Activated CD4-positive, alpha-beta memory T cell treated with anti-CD3 and anti-CD28 coated beads for 36 hours (primary cell): ENCODE data around the gene NCAM1. TPM values are rescaled to one million over a fixed set of nuclear protein-coding genes. Genes with fewer than 3 reads are reported as not detected.
"Not testable (repeated sequence)": the region's sequence is repeated elsewhere in the genome, so short reads cannot be mapped to it uniquely, and the experiment has no call there.

Experiments used
- CTCF ChIA-PET: fragments of 350-600 bp; sonication (Branson Sonifier 250); formaldehyde crosslinking; loops from one replicate; lab custom pipeline; 2021; ENCODE audit warnings: antibody characterized with exemption, inconsistent platforms; lab: Charles Lee
- POLR2A ChIA-PET: fragments of 350-600 bp; sonication (Branson Sonifier 250); formaldehyde crosslinking; loops from one replicate; lab custom pipeline; 2021; ENCODE audit warnings: antibody characterized with exemption; lab: Charles Lee
- DNase-seq: peaks from one replicate; pipeline ENCODE4 v3.0.0-alpha.2; 2020
- H3K27ac Mint-ChIP-seq: one replicate; pipeline ENCODE4 v1.8.0; 2021; ENCODE audit warnings: mixed read lengths
- H3K27me3 Mint-ChIP-seq: one replicate; pipeline ENCODE4 v1.8.0; 2021; ENCODE audit warnings: mixed read lengths
- H3K36me3 Mint-ChIP-seq: one replicate; pipeline ENCODE4 v1.8.0; 2021; ENCODE audit warnings: mixed read lengths
- H3K4me1 Mint-ChIP-seq: one replicate; pipeline ENCODE4 v1.8.0; 2021; ENCODE audit warnings: low read depth, mixed read lengths
- H3K4me3 Mint-ChIP-seq: one replicate; pipeline ENCODE4 v1.8.0; 2021; ENCODE audit warnings: mild to moderate bottlenecking, mixed read lengths
- H3K9me3 Mint-ChIP-seq: one replicate; pipeline ENCODE4 v1.8.0; 2021; ENCODE audit warnings: mixed read lengths
- intact Hi-C: fragments of 100-400 bp; cut with micrococcal nuclease; formaldehyde crosslinking; loops from one replicate; pipeline ENCODE4 v1.15.1; 2023
- total RNA-seq, 2 experiments: library from RNA; stranded (reverse); gene quantifications; one replicate each; pipeline ENCODE4 v1.2.3, GENCODE V29; 2021

The NCAM1 gene
- total RNA-seq, 2 experiments from 2014 or later, result not detected

- ChIA-PET POLR2A (no interaction called here), CTCF (interaction anchor here (1.3 to 3.9 kb wide), 5 partner anchors 18 to 1069 kb away, joined by 3 to 110 read pairs (median 10); no protein-coding TSS in a partner anchor)
- H3K9me3 Mint-ChIP-seq, result no peaks in the 10 kb centered on the region
- no peak overlapping the region for H3K27ac Mint-ChIP-seq
- no peaks in the 10 kb centered on the region for H3K36me3 Mint-ChIP-seq
- intact Hi-C loops, result loop anchor here (2.0 to 10.0 kb wide), 3 partner anchors 490 to 1064 kb away; partner anchors contain the start of gene PTS
- peaks cover 3% of the 10 kb centered on the region for H3K27me3 Mint-ChIP-seq
- no peak overlapping the region for H3K4me3 Mint-ChIP-seq
- no peaks in the 10 kb centered on the region for H3K4me1 Mint-ChIP-seq
- no peak for DNase-seq
Observed at GRCh38 chr11:113288286-113288863, 327.2 kb downstream of the NCAM1 start.

- Mint-ChIP-seq H3K4me3 (no peak overlapping the region), H3K27me3 (peaks cover 11% of the 10 kb centered on the region), H3K27ac (no peak overlapping the region), H3K36me3 (no peaks in the 10 kb centered on the region), H3K4me1 (no peaks in the 10 kb centered on the region), H3K9me3 (no peaks in the 10 kb centered on the region)
- peak; percentile 79 for DNase-seq
- CTCF ChIA-PET, result interaction anchor here (0.6 to 3.9 kb wide), 33 partner anchors 8 to 1070 kb away, joined by 3 to 110 read pairs (median 4); partner anchors contain the start of gene TTC12
- intact Hi-C loops, result loop anchor here (1.0 to 10.0 kb wide), 4 partner anchors 491 to 1065 kb away; partner anchors contain the start of gene PTS
- POLR2A ChIA-PET, result no interaction called here
Observed at GRCh38 chr11:113289431-113290187, 328.4 kb downstream of the NCAM1 start.

- Mint-ChIP-seq H3K36me3 (no peaks in the 10 kb centered on the region), H3K4me1 (no peaks in the 10 kb centered on the region), H3K27me3 (peaks cover 18% of the 10 kb centered on the region), H3K27ac (no peak overlapping the region), H3K9me3 (no peaks in the 10 kb centered on the region), H3K4me3 (no peak overlapping the region)
- DNase-seq, result no peak
- intact Hi-C loops, result no loop called here
- CTCF ChIA-PET, result no interaction called here
- POLR2A ChIA-PET, result no interaction called here
Observed at GRCh38 chr11:113293936-113294335, 332.7 kb downstream of the NCAM1 start.

GRCh38 chr11:113295993-113296392 is 334.8 kb downstream of the NCAM1 start:
- intact Hi-C loops, result no loop called here
- Mint-ChIP-seq H3K36me3 (no peaks in the 10 kb centered on the region), H3K4me1 (no peaks in the 10 kb centered on the region), H3K27ac (no peak overlapping the region), H3K9me3 (no peaks in the 10 kb centered on the region), H3K4me3 (no peak overlapping the region), H3K27me3 (peaks cover 24% of the 10 kb centered on the region)
- ChIA-PET POLR2A (no interaction called here), CTCF (no interaction called here)
- no peak for DNase-seq

- intact Hi-C loops, result no loop called here
- no peaks in the 10 kb centered on the region for H3K4me1 Mint-ChIP-seq
- peaks cover 27% of the 10 kb centered on the region for H3K27me3 Mint-ChIP-seq
- CTCF ChIA-PET, result no interaction called here
- no peaks in the 10 kb centered on the region for H3K36me3 Mint-ChIP-seq
- H3K9me3 Mint-ChIP-seq, result no peaks in the 10 kb centered on the region
- no peak overlapping the region for H3K4me3 Mint-ChIP-seq
- H3K27ac Mint-ChIP-seq, result no peak overlapping the region
- POLR2A ChIA-PET, result no interaction called here
- DNase-seq, result no peak
Observed at GRCh38 chr11:113296447-113297205, 335.4 kb downstream of the NCAM1 start.

GRCh38 chr11:113298496-113298895 is 337.3 kb downstream of the NCAM1 start:
- POLR2A ChIA-PET, H3K4me3 Mint-ChIP-seq, CTCF ChIA-PET, H3K4me1 Mint-ChIP-seq, H3K36me3 Mint-ChIP-seq, DNase-seq, H3K9me3 Mint-ChIP-seq, H3K27ac Mint-ChIP-seq, intact Hi-C loops: not testable (repeated sequence)
- peaks cover 25% of the 10 kb centered on the region for H3K27me3 Mint-ChIP-seq

DNA sequence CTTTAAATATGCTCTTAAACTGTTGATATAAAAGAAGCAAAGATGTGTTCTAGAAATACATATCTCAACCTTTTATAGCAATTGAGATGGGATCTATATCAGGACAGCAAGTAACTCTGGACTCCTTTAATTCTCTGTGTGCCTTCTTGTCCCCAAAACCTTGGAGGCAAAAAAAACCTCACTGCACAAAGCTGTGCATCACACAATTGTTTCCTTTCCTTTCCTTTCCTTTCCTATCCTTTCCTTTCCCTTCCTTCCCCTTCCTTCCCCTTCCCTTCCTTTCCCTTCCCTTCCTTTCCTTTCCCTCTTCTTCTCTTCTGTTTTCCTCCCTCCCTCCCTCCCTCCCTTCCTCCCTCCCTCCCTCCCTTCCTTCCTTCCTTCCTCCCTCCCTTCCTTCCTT is 343.7 kb downstream of the NCAM1 start:
- H3K9me3 Mint-ChIP-seq, result no peaks in the 10 kb centered on the region
- intact Hi-C loops, result loop anchor here (1.0 to 2.0 kb wide), 3 partner anchors 227 to 492 kb away; no protein-coding TSS in a partner anchor
- H3K36me3 Mint-ChIP-seq, result no peaks in the 10 kb centered on the region
- H3K4me1 Mint-ChIP-seq, result peaks cover 2% of the 10 kb centered on the region
- H3K4me3 Mint-ChIP-seq, result no peak overlapping the region
- CTCF ChIA-PET, result interaction anchor here (0.6 to 5.5 kb wide), 8 partner anchors 10 to 492 kb away, joined by 3 to 41 read pairs (median 6); partner anchors contain the start of gene TTC12
- POLR2A ChIA-PET, result no interaction called here
- DNase-seq, result no peak
- peaks cover 5% of the 10 kb centered on the region for H3K27me3 Mint-ChIP-seq
- H3K27ac Mint-ChIP-seq, result no peak overlapping the region

- Mint-ChIP-seq H3K4me3 (no peak overlapping the region), H3K36me3 (no peaks in the 10 kb centered on the region), H3K27me3 (peaks cover 5% of the 10 kb centered on the region), H3K9me3 (no peaks in the 10 kb centered on the region), H3K4me1 (peaks cover 2% of the 10 kb centered on the region), H3K27ac (no peak overlapping the region)
- intact Hi-C loops, result loop anchor here (1.0 to 2.0 kb wide), 3 partner anchors 227 to 491 kb away; no protein-coding TSS in a partner anchor
- ChIA-PET CTCF (interaction anchor here (0.6 to 5.5 kb wide), 13 partner anchors 8 to 490 kb away, joined by 3 to 41 read pairs (median 4); partner anchors contain the start of gene TTC12), POLR2A (interaction anchor here (1.3 kb wide), 1 partner anchor 9 kb away, joined by 5 read pairs; the partner anchor contains the start of gene TTC12)
- peak; percentile 79 for DNase-seq
Observed at GRCh38 chr11:113305440-113306336, 344.5 kb downstream of the NCAM1 start.

DNA sequence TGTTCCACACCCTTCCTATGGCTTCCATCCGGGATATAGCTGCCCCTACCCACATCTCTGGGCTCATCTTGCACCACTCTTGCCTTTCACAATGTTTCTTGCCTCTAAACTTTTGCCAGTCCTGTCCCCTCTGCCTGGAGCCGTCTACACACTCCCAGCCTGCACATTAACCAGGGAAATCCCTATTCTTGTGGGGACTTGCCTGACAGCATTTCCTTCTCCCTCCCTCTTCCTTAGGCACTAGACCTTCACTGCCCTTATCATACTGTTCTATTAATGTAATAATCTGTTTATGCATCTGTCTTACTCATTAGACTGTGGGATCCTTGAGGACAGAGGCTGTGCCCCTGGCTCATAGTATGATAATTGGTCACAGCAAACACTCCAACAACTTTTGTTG is 347.4 kb downstream of the NCAM1 start:
- H3K4me3 Mint-ChIP-seq, result no peak overlapping the region
- intact Hi-C loops, result no loop called here
- peaks cover 8% of the 10 kb centered on the region for H3K4me1 Mint-ChIP-seq
- H3K27ac Mint-ChIP-seq, result no peak overlapping the region
- CTCF ChIA-PET, result interaction anchor here (0.6 kb wide), 2 partner anchors 225 to 559 kb away, joined by 3 read pairs; no protein-coding TSS in a partner anchor
- H3K9me3 Mint-ChIP-seq, result no peaks in the 10 kb centered on the region
- POLR2A ChIA-PET, result no interaction called here
- no peaks in the 10 kb centered on the region for H3K27me3 Mint-ChIP-seq
- no peaks in the 10 kb centered on the region for H3K36me3 Mint-ChIP-seq
- no peak for DNase-seq

DNA sequence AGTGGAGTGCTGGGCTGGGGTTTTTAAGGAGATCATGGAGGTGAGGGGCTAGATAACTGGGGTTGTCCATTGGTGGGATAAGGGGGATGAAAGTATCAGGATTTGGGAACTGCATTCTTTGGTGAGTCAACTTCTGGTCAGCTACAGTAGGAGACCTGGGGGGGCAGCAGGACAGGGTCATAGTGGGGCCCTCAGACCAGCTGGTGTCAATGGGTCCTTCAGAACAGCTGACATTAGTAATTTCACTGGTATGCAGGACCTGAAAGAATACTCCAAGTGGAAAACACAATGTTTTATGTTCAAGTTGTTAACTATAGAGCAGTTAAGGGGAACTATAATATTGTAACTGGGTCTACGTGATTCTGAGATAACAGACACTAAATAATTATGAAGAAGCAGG is 350.3 kb downstream of the NCAM1 start:
- H3K4me3 Mint-ChIP-seq, result no peak overlapping the region
- intact Hi-C loops, result loop anchor here (5.0 to 10.0 kb wide), 2 partner anchors 1126 to 1437 kb away; partner anchors contain the start of genes ALG9, CFAP68, FDXACB1 and REXO2
- peaks cover 21% of the 10 kb centered on the region for H3K4me1 Mint-ChIP-seq
- ChIA-PET POLR2A (no interaction called here), CTCF (no interaction called here)
- no peaks in the 10 kb centered on the region for H3K27me3 Mint-ChIP-seq
- no peaks in the 10 kb centered on the region for H3K36me3 Mint-ChIP-seq
- no peak overlapping the region for H3K27ac Mint-ChIP-seq
- no peaks in the 10 kb centered on the region for H3K9me3 Mint-ChIP-seq
- DNase-seq, result no peak

DNA sequence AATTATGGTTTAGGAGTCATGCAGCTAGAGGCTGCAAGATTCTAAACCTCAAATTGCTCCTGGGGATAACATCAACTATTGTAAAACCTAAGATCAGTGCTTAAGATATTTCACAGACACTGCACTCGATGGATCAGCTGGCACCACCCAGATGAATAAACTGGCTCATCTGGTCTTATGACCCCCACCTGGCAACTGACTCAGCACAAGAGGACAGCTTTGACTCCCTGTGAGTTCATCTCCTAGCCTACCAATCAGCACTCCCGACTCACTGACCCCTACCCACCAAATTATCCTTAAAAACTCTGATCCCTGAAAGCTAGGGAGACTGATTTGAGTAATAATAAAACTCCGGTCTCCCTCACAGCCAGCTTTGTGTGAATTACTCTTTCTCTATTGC is 352.4 kb downstream of the NCAM1 start:
- peaks cover 13% of the 10 kb centered on the region for H3K36me3 Mint-ChIP-seq
- DNase-seq, result peak; percentile 44
- H3K9me3 Mint-ChIP-seq, result no peaks in the 10 kb centered on the region
- ChIA-PET POLR2A (interaction anchor here (0.6 to 1.1 kb wide), 2 partner anchors 9 to 88 kb away, joined by 3 to 4 read pairs; no protein-coding TSS in a partner anchor), CTCF (interaction anchor here (0.8 to 2.5 kb wide), 5 partner anchors 8 to 726 kb away, joined by 3 to 13 read pairs (median 4); partner anchors contain the start of gene ZW10)
- H3K4me3 Mint-ChIP-seq, result peak overlapping the region; percentile 83
- peaks cover 23% of the 10 kb centered on the region for H3K4me1 Mint-ChIP-seq
- no peak overlapping the region for H3K27ac Mint-ChIP-seq
- intact Hi-C loops, result loop anchor here (5.0 to 10.0 kb wide), 2 partner anchors 1124 to 1439 kb away; partner anchors contain the start of genes ALG9, CFAP68, FDXACB1 and REXO2
- no peaks in the 10 kb centered on the region for H3K27me3 Mint-ChIP-seq
